ENCODE data around the gene SRGAP3. TPM values are rescaled to one million over a fixed set of nuclear protein-coding genes. Genes with fewer than 3 reads are reported as not detected.

SRGAP3 gene
- polyA plus RNA-seq, 10 donors: 15.9 to 27.4 (median 20.7) TPM

- peak in 1 of 3 donors; percentile 28 for DNase-seq
Measured at GRCh38 chr3:9116336-9116735, 133.1 kb downstream of the SRGAP3 start.

GRCh38 chr3:9115336-9115735 lies 134.1 kb downstream of the SRGAP3 start:
- no peak for DNase-seq

- DNase-seq: no peak
Measured at GRCh38 chr3:9113040-9113439, 136.4 kb downstream of the SRGAP3 start.

DNA sequence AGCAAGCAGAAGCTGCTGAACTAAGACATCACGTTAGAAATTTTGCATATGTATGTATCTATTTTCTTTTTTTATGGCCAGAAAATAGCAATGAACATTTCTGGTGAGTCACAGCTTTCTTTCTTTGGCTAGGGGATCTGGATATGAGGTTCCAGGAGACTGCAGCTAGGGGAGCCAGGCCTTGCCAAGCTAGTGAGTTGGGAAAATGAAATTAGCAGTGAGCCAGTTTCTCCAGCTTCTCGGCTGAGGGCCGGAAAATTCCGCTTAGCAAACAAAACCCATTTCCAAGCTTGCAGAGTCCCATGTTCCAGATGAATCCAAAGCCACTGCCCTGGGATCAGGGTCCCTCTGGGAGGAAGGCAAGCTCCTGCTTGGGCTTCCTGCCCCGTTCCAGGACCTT lies 137.6 kb downstream of the SRGAP3 start:
- peak; percentile 57 to 94 (median 89) for DNase-seq

DNA sequence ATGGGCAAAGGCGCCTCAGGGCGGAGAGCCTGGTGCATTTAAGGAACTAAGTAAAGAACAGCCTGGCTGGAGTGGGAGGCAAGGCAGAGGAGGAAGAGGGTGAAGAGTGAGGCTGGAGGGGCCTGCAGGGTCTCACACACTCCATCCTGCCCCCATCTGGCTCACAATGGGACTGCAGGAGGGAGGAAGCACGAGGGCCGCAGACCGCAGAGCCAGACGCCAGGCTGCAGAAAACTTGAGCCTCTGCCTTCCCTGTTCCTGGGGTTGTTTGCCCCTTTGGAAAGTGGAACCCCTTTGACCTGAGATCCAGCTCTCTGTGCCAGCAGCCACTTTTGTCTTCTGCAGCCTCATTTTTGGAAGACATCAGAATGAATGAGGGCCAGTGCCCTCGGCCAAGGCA lies 138.0 kb downstream of the SRGAP3 start:
- DNase-seq: no peak

- no peak for DNase-seq
Measured at GRCh38 chr3:9110802-9111201, 138.6 kb downstream of the SRGAP3 start.

DNA sequence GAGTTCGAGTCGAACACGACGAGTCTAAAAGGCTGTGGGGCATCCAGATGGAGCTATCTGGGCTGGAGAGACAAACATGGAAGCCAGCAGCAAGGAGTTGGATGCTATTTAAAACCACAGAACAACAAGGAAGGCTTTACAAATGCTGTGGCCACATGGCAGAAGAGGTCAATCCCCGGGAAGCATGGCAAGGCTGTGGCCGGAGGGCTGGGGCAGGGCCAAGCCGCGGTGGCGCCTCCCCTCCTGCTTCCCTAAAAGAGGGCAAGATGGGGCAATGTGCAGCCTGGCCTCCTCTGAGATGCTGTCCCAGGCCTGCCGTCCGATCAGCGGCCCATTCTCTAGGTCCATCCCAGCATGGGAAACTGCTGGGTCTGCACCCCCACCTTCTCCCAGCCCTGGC lies 139.1 kb downstream of the SRGAP3 start:
- DNase-seq: no peak

DNA sequence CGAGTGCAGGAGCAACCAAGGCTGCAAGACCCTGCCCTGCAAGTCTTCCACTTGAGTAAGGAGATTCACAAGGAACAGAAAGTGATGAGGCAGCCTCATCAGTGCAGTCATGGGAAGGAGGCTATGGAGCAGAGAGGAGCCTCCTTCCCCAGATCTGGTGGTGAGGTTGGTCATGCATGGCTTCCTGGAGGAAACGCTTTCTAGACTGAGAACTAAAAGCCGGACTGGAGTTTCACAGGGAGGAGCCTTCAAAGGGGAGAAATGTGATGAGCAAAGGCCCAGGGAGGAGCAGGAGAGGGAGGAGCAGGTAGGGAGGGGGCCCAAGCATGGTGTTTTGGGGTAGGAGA lies 139.9 kb downstream of the SRGAP3 start:
- no peak for DNase-seq

DNA sequence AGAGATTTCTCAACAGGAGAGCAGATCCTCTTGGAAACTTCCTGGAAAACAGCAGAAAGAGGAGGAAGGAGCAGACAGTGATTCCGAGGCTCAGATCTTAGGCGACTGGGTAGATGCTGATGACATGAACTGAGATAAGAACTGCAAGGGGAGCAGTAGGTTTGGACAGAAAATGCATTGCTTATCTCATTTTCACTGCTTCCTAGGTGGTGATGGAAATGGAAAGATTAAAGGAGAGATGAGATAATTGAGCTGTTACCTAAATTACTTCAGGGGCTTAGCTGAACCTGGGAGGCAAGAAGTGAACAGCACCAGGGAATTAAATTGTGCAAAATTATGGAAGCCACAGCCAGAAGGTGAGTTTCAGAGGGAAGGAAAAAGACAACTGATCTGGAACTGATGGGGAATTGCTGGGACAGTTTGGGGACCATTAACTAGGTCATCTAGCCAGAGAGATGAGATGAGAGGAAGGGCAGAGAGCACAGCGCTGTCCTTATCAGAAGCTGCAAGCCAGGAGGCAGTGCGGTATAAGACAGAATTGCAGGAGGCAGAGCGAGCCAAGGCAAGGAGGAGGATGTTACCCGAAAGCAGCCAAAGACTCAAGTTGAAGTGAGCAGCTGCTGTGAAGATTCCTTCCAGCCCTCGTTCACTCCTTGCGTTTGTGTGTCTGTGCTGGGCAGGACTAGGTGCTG lies 140.4 kb downstream of the SRGAP3 start:
- peak in 1 of 3 donors; percentile 79 for DNase-seq

- DNase-seq: no peak
Measured at GRCh38 chr3:9107738-9108137, 141.7 kb downstream of the SRGAP3 start.

DNA sequence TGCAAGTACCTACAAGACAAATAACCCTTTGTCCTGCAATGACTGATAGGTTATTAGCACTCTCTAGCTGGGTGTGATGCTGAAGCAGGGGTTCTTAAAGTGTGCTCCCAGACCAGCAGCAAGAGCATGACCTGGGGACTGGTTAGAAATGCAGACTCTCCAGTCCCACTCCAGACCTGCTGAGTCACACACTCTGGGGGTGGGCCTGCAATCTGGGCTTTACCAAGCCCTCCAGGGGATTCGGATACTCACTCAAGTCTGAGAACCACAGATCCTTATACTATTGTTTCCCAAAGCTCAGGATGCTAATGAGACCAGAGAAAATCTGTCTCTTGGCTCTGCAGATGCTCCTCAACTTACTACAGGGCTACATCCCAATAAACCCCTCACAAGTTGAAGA lies 144.0 kb downstream of the SRGAP3 start:
- DNase-seq: no peak

- DNase-seq: no peak
Measured at GRCh38 chr3:9104121-9104520, 145.3 kb downstream of the SRGAP3 start.

- peak in 2 of 3 donors; percentile 59 to 79 for DNase-seq
Measured at GRCh38 chr3:9102240-9102981, 147.0 kb downstream of the SRGAP3 start.

DNA sequence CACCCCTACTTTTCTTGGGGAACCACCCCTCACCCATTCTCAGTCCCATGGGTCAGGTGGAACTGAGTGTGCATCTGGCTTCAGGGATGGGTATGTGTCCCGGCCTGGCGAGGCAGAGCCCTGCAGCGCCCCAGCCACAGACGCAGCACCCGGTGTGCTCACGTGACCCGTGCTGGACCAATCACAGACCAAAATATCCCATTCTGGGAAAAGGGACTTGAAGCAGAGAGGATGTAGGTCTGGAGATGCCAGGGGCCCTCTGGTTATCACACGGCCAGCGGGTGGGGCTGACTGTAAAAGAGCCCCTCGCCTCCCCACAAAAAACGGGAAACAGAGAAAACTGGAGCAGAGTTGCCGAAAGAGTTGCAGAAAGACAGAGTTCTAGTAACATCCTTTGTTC lies 148.2 kb downstream of the SRGAP3 start:
- DNase-seq: no peak

DNA sequence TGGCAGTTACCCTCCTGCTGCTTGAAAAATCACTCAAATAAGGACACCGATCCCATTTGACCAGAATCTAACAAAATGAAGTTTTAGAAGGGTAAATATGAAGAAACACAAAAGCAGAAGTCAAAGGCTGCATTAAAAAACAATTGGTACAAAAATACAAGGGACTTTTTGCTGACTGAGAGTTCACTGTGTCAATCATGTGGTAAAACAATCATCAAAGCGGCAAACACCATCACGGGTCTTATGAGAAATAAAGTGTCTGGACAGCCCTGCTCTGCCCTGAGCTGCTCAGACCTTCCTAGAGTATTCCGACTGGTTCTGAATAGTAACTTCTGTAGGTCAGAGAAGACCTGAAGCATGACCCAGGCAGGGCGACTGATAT lies 148.9 kb downstream of the SRGAP3 start:
- DNase-seq: no peak

- no peak for DNase-seq
Measured at GRCh38 chr3:9099702-9100512, 149.5 kb downstream of the SRGAP3 start.

- peak in 2 of 3 donors; percentile 56 to 83 for DNase-seq
Measured at GRCh38 chr3:9098716-9099675, 150.4 kb downstream of the SRGAP3 start.

GRCh38 chr3:9097495-9097894 lies 152.0 kb downstream of the SRGAP3 start:
- DNase-seq: peak in 1 of 3 donors; percentile 63

GRCh38 chr3:9091486-9092235 lies 157.8 kb downstream of the SRGAP3 start:
- DNase-seq: peak; percentile 55 to 94 (median 80)

All from muscle of back (tissue), 11 donors.